GM12892 (cell line): ENCODE data around the gene C19orf12.

Experiments used
- POLR2A ChIP-seq: IDR thresholded peaks from 2 replicates; pipeline ENCODE4 v1.6.1; 2011; ENCODE audit warnings: low read depth, low read length, control low read depth
- POLR2AphosphoS5 ChIP-seq: IDR thresholded peaks from 2 replicates; pipeline ENCODE4 v1.6.1; 2011; ENCODE audit warnings: low read depth, low read length, control low read depth
- TAF1 ChIP-seq: IDR thresholded peaks from 2 replicates; pipeline ENCODE4 v1.6.1; 2011; ENCODE audit warnings: low read depth, mild to moderate bottlenecking, control low read depth, low read length, borderline replicate concordance

GRCh38 chr19:29650772-29651387 is 64.2 kb downstream of the C19orf12 start:
- TF ChIP-seq POLR2A (no peak), TAF1 (no peak), POLR2AphosphoS5 (no peak)
